Activated B cell treated with CpG ODN at 0.5 μM for 24 hours (primary cell): Measurements from ENCODE around the gene C11orf21. TPM values are rescaled to one million over a fixed set of nuclear protein-coding genes. Genes with fewer than 3 reads are reported as not detected.

Experiments
- ATAC-seq: fragments of 200-7000 bp; cut with Tn5 transposase; one replicate; pipeline ENCODE4 v1.10.0; 2021; ENCODE audit warnings: low read depth, mild to moderate bottlenecking, moderate library complexity
- CTCF ChIA-PET: fragments of 350-600 bp; sonication (Branson Sonifier 250); formaldehyde crosslinking; loops from one replicate; lab custom pipeline; 2021; ENCODE audit warnings: antibody characterized with exemption; lab: Charles Lee
- POLR2A ChIA-PET: fragments of 350-600 bp; sonication (Branson Sonifier 250); formaldehyde crosslinking; loops from one replicate; lab custom pipeline; 2021; ENCODE audit warnings: antibody characterized with exemption; lab: Charles Lee
- DNase-seq: peaks from one replicate; pipeline ENCODE4 v3.0.0; 2022
- H3K27ac Mint-ChIP-seq: one replicate; pipeline ENCODE4 v1.8.0; 2020; ENCODE audit warnings: mixed read lengths
- H3K27me3 Mint-ChIP-seq: one replicate; pipeline ENCODE4 v1.8.0; 2021; ENCODE audit warnings: mixed read lengths
- H3K36me3 Mint-ChIP-seq: one replicate; pipeline ENCODE4 v1.8.0; 2021; ENCODE audit warnings: low read depth, mixed read lengths
- H3K4me1 Mint-ChIP-seq: one replicate; pipeline ENCODE4 v1.8.0; 2021; ENCODE audit warnings: mixed read lengths
- H3K4me3 Mint-ChIP-seq: one replicate; pipeline ENCODE4 v1.8.0; 2020; ENCODE audit warnings: mild to moderate bottlenecking, mixed read lengths
- H3K9me3 Mint-ChIP-seq: one replicate; pipeline ENCODE4 v1.8.0; 2020; ENCODE audit warnings: mixed read lengths
- CTCF ChIP-seq: fragments of 200-600 bp; IDR thresholded peaks from one replicate; pipeline ENCODE4 v1.8.0; 2022; ENCODE audit warnings: antibody characterized with exemption, mild to moderate bottlenecking
- intact Hi-C: fragments of 100-400 bp; cut with micrococcal nuclease; formaldehyde crosslinking; loops from one replicate; pipeline ENCODE4 v1.15.1; 2024
- total RNA-seq: library from RNA; stranded (reverse); gene quantifications from 2 replicates; pipeline ENCODE4 v1.2.3, GENCODE V29; 2022

The C11orf21 gene
- total RNA-seq, 1 donor from 2014 or later, result 8.8 TPM

GRCh38 chr11:2313051-2313951 lies 11.6 kb upstream of the C11orf21 start:
- POLR2A ChIA-PET, result no interaction called here
- no peak overlapping the region for H3K4me3 Mint-ChIP-seq
- no peak overlapping the region for H3K27ac Mint-ChIP-seq
- TF ChIP-seq CTCF, result no peak
- intact Hi-C loops, result no loop called here
- ATAC-seq (no peak), DNase-seq (no peak)
- H3K9me3 Mint-ChIP-seq, result no peaks in the 10 kb centered on the region
- H3K4me1 Mint-ChIP-seq, result no peaks in the 10 kb centered on the region
- H3K27me3 Mint-ChIP-seq, result no peaks in the 10 kb centered on the region
- CTCF ChIA-PET, result no interaction called here
- peaks cover 2% of the 10 kb centered on the region for H3K36me3 Mint-ChIP-seq

- H3K27ac Mint-ChIP-seq, result no peak overlapping the region
- no peaks in the 10 kb centered on the region for H3K9me3 Mint-ChIP-seq
- H3K4me1 Mint-ChIP-seq, result no peaks in the 10 kb centered on the region
- peaks cover 2% of the 10 kb centered on the region for H3K36me3 Mint-ChIP-seq
- no peak for TF ChIP-seq CTCF
- ChIA-PET POLR2A (no interaction called here), CTCF (no interaction called here)
- intact Hi-C loops, result no loop called here
- no peak for DNase-seq
- H3K4me3 Mint-ChIP-seq, result no peak overlapping the region
- no peaks in the 10 kb centered on the region for H3K27me3 Mint-ChIP-seq
- ATAC-seq, result no peak
These were observed 10.7 kb upstream of the C11orf21 start for GRCh38 chr11:2312232-2313042.

GRCh38 chr11:2311353-2312133 lies 9.8 kb upstream of the C11orf21 start:
- no peak for DNase-seq
- H3K4me1 Mint-ChIP-seq, result peaks cover under 1% of the 10 kb centered on the region
- H3K36me3 Mint-ChIP-seq, result no peaks in the 10 kb centered on the region
- H3K27me3 Mint-ChIP-seq, result no peaks in the 10 kb centered on the region
- no peaks in the 10 kb centered on the region for H3K9me3 Mint-ChIP-seq
- CTCF ChIA-PET, result interaction anchor here (1.1 kb wide), 1 partner anchor 109 kb away, joined by 5 read pairs; no protein-coding TSS in a partner anchor
- no peak for TF ChIP-seq CTCF
- no peak overlapping the region for H3K27ac Mint-ChIP-seq
- no peak overlapping the region for H3K4me3 Mint-ChIP-seq
- POLR2A ChIA-PET, result no interaction called here
- ATAC-seq, result no peak
- intact Hi-C loops, result no loop called here

DNA sequence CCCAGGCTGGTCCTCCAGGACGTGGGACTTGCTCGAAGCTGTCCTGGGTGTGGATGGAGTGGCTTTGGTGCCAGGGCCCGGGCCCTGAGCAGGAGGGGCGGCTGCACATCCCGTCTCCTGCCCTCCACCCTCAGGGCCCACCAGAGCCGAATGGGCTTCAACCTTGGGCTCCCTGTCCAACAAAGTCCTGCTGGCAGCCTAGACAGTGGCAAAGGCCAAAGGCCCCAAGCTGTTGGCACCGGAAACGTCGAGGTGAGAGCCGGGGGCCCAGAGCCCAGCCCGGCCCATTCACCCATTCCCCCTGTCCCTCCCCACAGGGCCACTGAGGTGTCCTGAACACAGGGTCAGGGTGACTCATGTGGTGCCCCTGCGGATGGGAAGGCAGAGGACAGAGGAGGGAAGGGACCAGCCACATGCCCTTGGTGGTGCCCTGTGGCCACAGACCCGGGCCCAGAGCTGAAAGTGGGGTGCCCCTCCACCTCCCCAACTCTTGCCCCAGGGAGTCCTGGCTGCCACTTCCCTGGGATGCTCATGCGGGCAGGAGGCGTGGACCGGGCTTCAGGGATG lies 9.2 kb upstream of the C11orf21 start:
- POLR2A ChIA-PET, result interaction anchor here (0.8 kb wide), 1 partner anchor 67 kb away, joined by 3 read pairs; no protein-coding TSS in a partner anchor

More for the DNA sequence above, 9.2 kb upstream of the C11orf21 start:
- no peak overlapping the region for H3K4me3 Mint-ChIP-seq
- no peak for ATAC-seq
- TF ChIP-seq CTCF, result no peak
- no peak for DNase-seq
- no peaks in the 10 kb centered on the region for H3K36me3 Mint-ChIP-seq
- no peaks in the 10 kb centered on the region for H3K9me3 Mint-ChIP-seq
- CTCF ChIA-PET, result interaction anchor here (1.0 to 1.1 kb wide), 2 partner anchors 108 to 110 kb away, joined by 4 to 5 read pairs; no protein-coding TSS in a partner anchor
- intact Hi-C loops, result no loop called here
- H3K27ac Mint-ChIP-seq, result no peak overlapping the region
- H3K27me3 Mint-ChIP-seq, result no peaks in the 10 kb centered on the region
- peaks cover 7% of the 10 kb centered on the region for H3K4me1 Mint-ChIP-seq
